ENCODE data around the gene DUOXA1.
A peak's percentile ranks its signal among the peaks of the same experiment; 100 is the strongest.

The DUOXA1 gene

GRCh38 chr15:45129651-45130129 lies at the start of gene DUOXA1, which contains the start of gene DUOX1:
Gene DUOXA1, minus strand, starts transcription at chr15:45129879. Its CDS starts 6,865 bp downstream, at chr15:45123014.
Gene DUOX1, plus strand, starts transcription at chr15:45129994. Its CDS starts 1,973 bp downstream, at chr15:45131967.
- peak; percentile 47 for DNase-seq (ENCODE audit: low spot score)

GRCh38 chr15:45177285-45177684 lies 47.6 kb upstream of the DUOXA1 start:
- DNase-seq (ENCODE audit: low spot score), result no peak

GRCh38 chr15:45174577-45174976 lies 44.9 kb upstream of the DUOXA1 start:
- DNase-seq (ENCODE audit: low spot score), result no peak

GRCh38 chr15:45174069-45174468 lies 44.4 kb upstream of the DUOXA1 start:
- DNase-seq (ENCODE audit: low spot score), result no peak

GRCh38 chr15:45171912-45172311 lies 42.2 kb upstream of the DUOXA1 start:
- DNase-seq (ENCODE audit: low spot score), result no peak

- DNase-seq (ENCODE audit: low spot score), result no peak
Observed at GRCh38 chr15:45169608-45170480, 40.2 kb upstream of the DUOXA1 start.

- DNase-seq (ENCODE audit: low spot score), result no peak
Observed at GRCh38 chr15:45168751-45169551, 39.3 kb upstream of the DUOXA1 start.

- DNase-seq (ENCODE audit: low spot score), result no peak
Observed at GRCh38 chr15:45168286-45168685, 38.6 kb upstream of the DUOXA1 start.

GRCh38 chr15:45167631-45168205 lies 38.0 kb upstream of the DUOXA1 start:
- no peak for DNase-seq (ENCODE audit: low spot score)

- peak; percentile 90 for DNase-seq (ENCODE audit: low spot score)
Observed at GRCh38 chr15:45166834-45167630, 37.4 kb upstream of the DUOXA1 start.

GRCh38 chr15:45165536-45165935 lies 35.9 kb upstream of the DUOXA1 start:
- DNase-seq (ENCODE audit: low spot score), result no peak

- no peak for DNase-seq (ENCODE audit: low spot score)
Observed at GRCh38 chr15:45164914-45165313, 35.2 kb upstream of the DUOXA1 start.

GRCh38 chr15:45163508-45163856 lies 33.8 kb upstream of the DUOXA1 start:
- DNase-seq (ENCODE audit: low spot score), result no peak

- DNase-seq (ENCODE audit: low spot score), result peak; percentile 94
Observed at GRCh38 chr15:45162771-45163507, 33.3 kb upstream of the DUOXA1 start.

- DNase-seq (ENCODE audit: low spot score), result no peak
Observed at GRCh38 chr15:45161666-45162065, 32.0 kb upstream of the DUOXA1 start.

GRCh38 chr15:45157974-45158373 lies 28.3 kb upstream of the DUOXA1 start:
- peak; percentile 86 for DNase-seq (ENCODE audit: low spot score)

- peak; percentile 80 for DNase-seq (ENCODE audit: low spot score)
Observed at GRCh38 chr15:45156744-45157455, 27.2 kb upstream of the DUOXA1 start.

- DNase-seq (ENCODE audit: low spot score), result no peak
Observed at GRCh38 chr15:45155739-45156138, 26.1 kb upstream of the DUOXA1 start.

- DNase-seq (ENCODE audit: low spot score), result no peak
Observed at GRCh38 chr15:45151998-45152828, 22.5 kb upstream of the DUOXA1 start.
